Testis (tissue), 2 donors: ENCODE data around the gene MAGEB3.

ENCODE experiments used
- POLR2A ChIP-seq: fragments of 450-650 bp; IDR thresholded peaks from one replicate; pipeline ENCODE4 v1.6.1; 2017; ENCODE audit warnings: antibody characterized with exemption, mild to moderate bottlenecking, moderate library complexity
- TF ChIP-seq, protein P1 (sequence below), 3 experiments: fragments of 450-650 bp in 2 of 3; fragments of 200-600 bp in 1 of 3; sonication (generic) in 1 of 3; IDR thresholded peaks; one replicate each; pipeline ENCODE4 v1.5.1; 2016 to 2019; ENCODE audit warnings: antibody characterized with exemption in 3 of 3, mild to moderate bottlenecking in 2 of 3, moderate library complexity in 1 of 3

DNA sequence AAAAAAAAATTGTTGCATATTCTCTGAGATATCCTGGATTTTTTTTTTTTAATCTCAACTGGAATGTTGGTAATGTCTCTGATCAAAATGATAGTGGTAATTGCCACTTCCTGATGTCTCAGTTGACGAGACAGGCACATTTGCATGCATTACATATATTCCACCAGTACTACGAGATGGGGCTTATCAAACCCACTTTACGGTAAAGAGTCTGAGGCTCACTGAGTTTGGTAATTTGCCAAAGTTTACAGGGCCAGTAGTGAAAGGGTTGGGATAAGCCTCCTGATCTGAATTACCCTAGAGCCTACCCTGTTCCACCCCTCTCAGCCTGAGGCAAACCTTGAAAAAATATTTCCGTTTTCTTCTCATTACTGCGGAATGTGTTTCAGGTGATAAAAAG lies 9.8 kb upstream of the MAGEB3 start:
- TF ChIP-seq, protein P1, sequence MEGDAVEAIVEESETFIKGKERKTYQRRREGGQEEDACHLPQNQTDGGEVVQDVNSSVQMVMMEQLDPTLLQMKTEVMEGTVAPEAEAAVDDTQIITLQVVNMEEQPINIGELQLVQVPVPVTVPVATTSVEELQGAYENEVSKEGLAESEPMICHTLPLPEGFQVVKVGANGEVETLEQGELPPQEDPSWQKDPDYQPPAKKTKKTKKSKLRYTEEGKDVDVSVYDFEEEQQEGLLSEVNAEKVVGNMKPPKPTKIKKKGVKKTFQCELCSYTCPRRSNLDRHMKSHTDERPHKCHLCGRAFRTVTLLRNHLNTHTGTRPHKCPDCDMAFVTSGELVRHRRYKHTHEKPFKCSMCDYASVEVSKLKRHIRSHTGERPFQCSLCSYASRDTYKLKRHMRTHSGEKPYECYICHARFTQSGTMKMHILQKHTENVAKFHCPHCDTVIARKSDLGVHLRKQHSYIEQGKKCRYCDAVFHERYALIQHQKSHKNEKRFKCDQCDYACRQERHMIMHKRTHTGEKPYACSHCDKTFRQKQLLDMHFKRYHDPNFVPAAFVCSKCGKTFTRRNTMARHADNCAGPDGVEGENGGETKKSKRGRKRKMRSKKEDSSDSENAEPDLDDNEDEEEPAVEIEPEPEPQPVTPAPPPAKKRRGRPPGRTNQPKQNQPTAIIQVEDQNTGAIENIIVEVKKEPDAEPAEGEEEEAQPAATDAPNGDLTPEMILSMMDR (IDR thresholded peaks at IDR 0.05), result no peak
- TF ChIP-seq POLR2A, result no peak
